ENCODE results near the gene TWF1.

The TWF1 gene

GRCh38 chr12:43776498-43776897 lies 29.6 kb downstream of the TWF1 start:
- TF ChIP-seq CTCF (IDR thresholded peaks at IDR 0.05; ENCODE audit: low read depth, low read length, missing control alignments), result peak; percentile 18
- DNase-seq (ENCODE audit: low read depth), result no peak
- no peak overlapping the region for H3K4me3 ChIP-seq (ENCODE audit: low read depth, low read length)

GRCh38 chr12:43766291-43766690 lies 39.8 kb downstream of the TWF1 start:
- no peak overlapping the region for H3K4me3 ChIP-seq (ENCODE audit: low read depth, low read length)
- DNase-seq (ENCODE audit: low read depth), result no peak
- no peak for TF ChIP-seq CTCF (IDR thresholded peaks at IDR 0.05; ENCODE audit: low read depth, low read length, missing control alignments)

GRCh38 chr12:43764528-43764927 lies 41.6 kb downstream of the TWF1 start:
- TF ChIP-seq CTCF (IDR thresholded peaks at IDR 0.05; ENCODE audit: low read depth, low read length, missing control alignments), result no peak
- H3K4me3 ChIP-seq (ENCODE audit: low read depth, low read length), result no peak overlapping the region
- no peak for DNase-seq (ENCODE audit: low read depth)

GRCh38 chr12:43763769-43764168 lies 42.3 kb downstream of the TWF1 start:
- no peak overlapping the region for H3K4me3 ChIP-seq (ENCODE audit: low read depth, low read length)
- DNase-seq (ENCODE audit: low read depth), result no peak
- no peak for TF ChIP-seq CTCF (IDR thresholded peaks at IDR 0.05; ENCODE audit: low read depth, low read length, missing control alignments)

- TF ChIP-seq CTCF (IDR thresholded peaks at IDR 0.05; ENCODE audit: low read depth, low read length, missing control alignments), result no peak
- no peak for DNase-seq (ENCODE audit: low read depth)
- no peak overlapping the region for H3K4me3 ChIP-seq (ENCODE audit: low read depth, low read length)
Observed at GRCh38 chr12:43762596-43762995, 43.5 kb downstream of the TWF1 start.

- H3K4me3 ChIP-seq (ENCODE audit: low read depth, low read length), result no peak overlapping the region; the same call in 1 of the 2 replicates
- no peak for DNase-seq (ENCODE audit: low read depth)
- no peak for TF ChIP-seq CTCF (IDR thresholded peaks at IDR 0.05; ENCODE audit: low read depth, low read length, missing control alignments)
Observed at GRCh38 chr12:43761500-43761899, 44.6 kb downstream of the TWF1 start.

GRCh38 chr12:43760396-43760795 lies 45.7 kb downstream of the TWF1 start:
- peak overlapping the region; percentile 89 for H3K4me3 ChIP-seq (ENCODE audit: low read depth, low read length)
- no peak for DNase-seq (ENCODE audit: low read depth)

More at GRCh38 chr12:43760396-43760795, 45.7 kb downstream of the TWF1 start:
- no peak for TF ChIP-seq CTCF (IDR thresholded peaks at IDR 0.05; ENCODE audit: low read depth, low read length, missing control alignments)

Measured in GM12864 (cell line).